ENCODE measurements around the gene CHST14.

The CHST14 gene

GRCh38 chr15:40428185-40428584 lies 42.6 kb upstream of the CHST14 start:
- no peak overlapping the region for H3K4me3 ChIP-seq (ENCODE audit: low read depth, low read length)
- no peaks in the 10 kb centered on the region for H3K27me3 ChIP-seq (ENCODE audit: insufficient read depth, low read depth, severe bottlenecking)
- H3K36me3 ChIP-seq, result no peaks in the 10 kb centered on the region
- no peak for TF ChIP-seq CTCF (IDR thresholded peaks at IDR 0.05; ENCODE audit: low read depth, low read length)
- H3K27ac ChIP-seq, result no peak overlapping the region
- DNase-seq, result no peak
- H3K9me3 ChIP-seq (ENCODE audit: severe bottlenecking), result no peaks in the 10 kb centered on the region

GRCh38 chr15:40429068-40429710 lies 41.6 kb upstream of the CHST14 start:
- TF ChIP-seq CTCF (IDR thresholded peaks at IDR 0.05; ENCODE audit: low read depth, low read length), result no peak
- Histone ChIP-seq H3K9me3 (ENCODE audit: severe bottlenecking) (no peaks in the 10 kb centered on the region), H3K27me3 (ENCODE audit: insufficient read depth, low read depth, severe bottlenecking) (no peaks in the 10 kb centered on the region), H3K4me3 (ENCODE audit: low read depth, low read length) (no peak overlapping the region), H3K36me3 (no peaks in the 10 kb centered on the region), H3K27ac (no peak overlapping the region)
- DNase-seq, result no peak

- Histone ChIP-seq H3K36me3 (no peaks in the 10 kb centered on the region), H3K4me3 (ENCODE audit: low read depth, low read length) (peak overlapping the region; percentile 15), H3K27ac (peak overlapping the region; percentile 7; the same call in 1 of the 2 replicates), H3K27me3 (ENCODE audit: insufficient read depth, low read depth, severe bottlenecking) (no peaks in the 10 kb centered on the region), H3K9me3 (ENCODE audit: severe bottlenecking) (no peaks in the 10 kb centered on the region)
- peak; percentile 72 for DNase-seq
- TF ChIP-seq CTCF (IDR thresholded peaks at IDR 0.05; ENCODE audit: low read depth, low read length), result no peak
These were observed 40.4 kb upstream of the CHST14 start for GRCh38 chr15:40430271-40430805.

GRCh38 chr15:40435023-40435709 lies 35.6 kb upstream of the CHST14 start:
- no peaks in the 10 kb centered on the region for H3K9me3 ChIP-seq (ENCODE audit: severe bottlenecking)
- TF ChIP-seq CTCF (IDR thresholded peaks at IDR 0.05; ENCODE audit: low read depth, low read length), result no peak
- H3K27ac ChIP-seq, result no peak overlapping the region
- no peaks in the 10 kb centered on the region for H3K36me3 ChIP-seq
- H3K27me3 ChIP-seq (ENCODE audit: insufficient read depth, low read depth, severe bottlenecking), result no peaks in the 10 kb centered on the region
- DNase-seq, result no peak
- no peak overlapping the region for H3K4me3 ChIP-seq (ENCODE audit: low read depth, low read length)

GRCh38 chr15:40435710-40436089 lies 35.1 kb upstream of the CHST14 start:
- TF ChIP-seq CTCF (IDR thresholded peaks at IDR 0.05; ENCODE audit: low read depth, low read length), result no peak
- H3K4me3 ChIP-seq (ENCODE audit: low read depth, low read length), result peak overlapping the region; percentile 76
- no peaks in the 10 kb centered on the region for H3K27me3 ChIP-seq (ENCODE audit: insufficient read depth, low read depth, severe bottlenecking)

More at GRCh38 chr15:40435710-40436089, 35.1 kb upstream of the CHST14 start:
- Histone ChIP-seq H3K27ac (peak overlapping the region; percentile 55), H3K9me3 (ENCODE audit: severe bottlenecking) (no peaks in the 10 kb centered on the region), H3K36me3 (no peaks in the 10 kb centered on the region)
- no peak for DNase-seq
